C4-2B (cell line): ENCODE measurements around the gene GALNT17.

Experiments
- CTCF ChIP-seq: fragments of 450-650 bp; conservative IDR thresholded peaks from 2 replicates; pipeline ENCODE4 v1.5.1; 2017; ENCODE audit warnings: mild to moderate bottlenecking
- ZFX ChIP-seq: fragments of 450-650 bp; IDR thresholded peaks from 2 replicates; pipeline ENCODE4 v1.6.1; 2017

- TF ChIP-seq CTCF (no peak), ZFX (no peak)
Observed at GRCh38 chr7:71705217-71705616, 573.3 kb downstream of the GALNT17 start.
